GM23338 (cell line): ENCODE results near the gene UNC5C. TPM values are rescaled to one million over a fixed set of nuclear protein-coding genes. Genes with fewer than 3 reads are reported as not detected.

ENCODE experiments used
- ATAC-seq: fragments of 200-7000 bp; cut with Tn5 transposase; 3 replicates; pipeline ENCODE4 v1.9.1; 2020
- DNase-seq: peaks from one replicate; pipeline ENCODE4 v3.0.0-alpha.2; 2015; ENCODE audit warnings: low spot score
- H2AFZ ChIP-seq: fragments of 200-600 bp; sonication (generic); 2 replicates; pipeline ENCODE4 v1.8.0; 2016; ENCODE audit warnings: antibody characterized with exemption, mild to moderate bottlenecking, moderate library complexity
- H3F3A ChIP-seq: fragments of 200-600 bp; sonication (generic); replicated peaks from 2 replicates; pipeline ENCODE4 v1.8.0; 2017; ENCODE audit warnings: antibody characterized with exemption, mixed run types, low read depth
- H3K27ac ChIP-seq: fragments of 200-600 bp; sonication (generic); 2 replicates; pipeline ENCODE4 v1.6.1; 2016; ENCODE audit warnings: low read depth
- H3K27me3 ChIP-seq: fragments of 200-600 bp; sonication (generic); 2 replicates; pipeline ENCODE4 v1.8.0; 2016; ENCODE audit warnings: mild to moderate bottlenecking, mixed run types, moderate library complexity; ENCODE audit not compliant: insufficient read depth
- H3K36me3 ChIP-seq: fragments of 200-600 bp; sonication (generic); 2 replicates; pipeline ENCODE4 v1.8.0; 2016; ENCODE audit warnings: mild to moderate bottlenecking; ENCODE audit not compliant: insufficient read depth
- H3K4me1 ChIP-seq: fragments of 200-600 bp; sonication (generic); 2 replicates; pipeline ENCODE4 v1.8.0; 2016; ENCODE audit warnings: mild to moderate bottlenecking, moderate library complexity; ENCODE audit not compliant: insufficient read depth
- H3K4me2 ChIP-seq: fragments of 200-600 bp; sonication (generic); 2 replicates; pipeline ENCODE4 v1.7.1; 2017; ENCODE audit warnings: mixed run types
- H3K4me3 ChIP-seq: fragments of 200-600 bp; sonication (generic); 2 replicates; pipeline ENCODE4 v1.6.1; 2016; ENCODE audit warnings: mixed run types
- H3K79me2 ChIP-seq: fragments of 200-600 bp; sonication (generic); replicated peaks from 2 replicates; pipeline ENCODE4 v1.8.0; 2017; ENCODE audit warnings: mild to moderate bottlenecking; ENCODE audit not compliant: insufficient read depth
- H3K9me2 ChIP-seq: fragments of 200-600 bp; sonication (generic); 2 replicates; pipeline ENCODE4 v1.8.0; 2017; ENCODE audit not compliant: insufficient read depth
- H4K20me1 ChIP-seq: fragments of 200-600 bp; sonication (generic); replicated peaks from 2 replicates; pipeline ENCODE4 v1.8.0; 2017; ENCODE audit warnings: mild to moderate bottlenecking; ENCODE audit not compliant: insufficient read depth
- H3K27ac Mint-ChIP-seq: 2 replicates; pipeline ENCODE4 v1.8.0; 2020; ENCODE audit warnings: inconsistent platforms, mild to moderate bottlenecking, moderate library complexity, mixed read lengths
- H3K27me3 Mint-ChIP-seq: 3 replicates; pipeline ENCODE4 v1.8.0; 2022; ENCODE audit warnings: low read depth, mild to moderate bottlenecking, moderate library complexity, mixed read lengths, inconsistent platforms; ENCODE audit not compliant: insufficient read depth, poor library complexity
- H3K36me3 Mint-ChIP-seq: 3 replicates; pipeline ENCODE4 v1.8.0; 2021; ENCODE audit warnings: low read depth, mild to moderate bottlenecking, inconsistent platforms, moderate library complexity, mixed read lengths
- H3K4me1 Mint-ChIP-seq: 3 replicates; pipeline ENCODE4 v1.8.0; 2020; ENCODE audit warnings: mild to moderate bottlenecking, inconsistent platforms, mixed read lengths
- H3K4me3 Mint-ChIP-seq: 3 replicates; pipeline ENCODE4 v1.8.0; 2021; ENCODE audit warnings: moderate library complexity, mild to moderate bottlenecking, inconsistent platforms, mixed read lengths
- H3K9me3 Mint-ChIP-seq: 3 replicates; pipeline ENCODE4 v1.8.0; 2020; ENCODE audit warnings: moderate library complexity, mild to moderate bottlenecking, inconsistent platforms, mixed read lengths
- CREB1 ChIP-seq: fragments of 250-450 bp; sonication (Bioruptor Pico); IDR thresholded peaks from 2 replicates; pipeline ENCODE4 v1.5.0; 2020; ENCODE audit warnings: low read depth, mild to moderate bottlenecking, moderate library complexity
- CTCF ChIP-seq, 2 experiments: fragments of 200-600 bp in 1 of 2; sonication (generic) in 1 of 2; conservative IDR thresholded peaks; 2 replicates each; pipeline versions ENCODE4 v1.5.1 to v1.6.1; 2016 to 2017; ENCODE audit warnings: antibody characterized with exemption in 2 of 2, low read depth in 2 of 2, mild to moderate bottlenecking in 2 of 2, moderate library complexity in 1 of 2
- ETS1 ChIP-seq: IDR thresholded peaks from 2 replicates; pipeline ENCODE4 v1.6.1; 2016; ENCODE audit warnings: antibody characterized with exemption
- EZH2 ChIP-seq: fragments of 200-600 bp; sonication (generic); IDR thresholded peaks from one replicate; pipeline ENCODE4 v1.8.0; 2017; ENCODE audit warnings: antibody characterized with exemption, mild to moderate bottlenecking, low read depth; ENCODE audit not compliant: unreplicated experiment
- EZH2phosphoT487 ChIP-seq: fragments of 200-600 bp; sonication (generic); IDR thresholded peaks from one replicate; pipeline ENCODE4 v1.8.1; 2018; ENCODE audit warnings: antibody characterized with exemption; ENCODE audit not compliant: unreplicated experiment
- JUNB ChIP-seq: IDR thresholded peaks from one replicate; pipeline ENCODE4 v1.6.1; 2016; ENCODE audit warnings: antibody characterized with exemption; ENCODE audit not compliant: unreplicated experiment
- NANOG ChIP-seq: IDR thresholded peaks from 2 replicates; pipeline ENCODE4 v1.6.1; 2016; ENCODE audit warnings: antibody characterized with exemption, borderline replicate concordance
- POLR2AphosphoS5 ChIP-seq: IDR thresholded peaks from 2 replicates; pipeline ENCODE4 v1.6.1; 2016; ENCODE audit warnings: antibody characterized with exemption, low read depth
- REST ChIP-seq: IDR thresholded peaks from one replicate; pipeline ENCODE4 v1.6.1; 2018; ENCODE audit warnings: antibody characterized with exemption; ENCODE audit not compliant: unreplicated experiment
- STAT1 ChIP-seq: IDR thresholded peaks from one replicate; pipeline ENCODE4 v1.6.1; 2016; ENCODE audit warnings: antibody characterized with exemption; ENCODE audit not compliant: unreplicated experiment
- ZNF114 ChIP-seq: fragments of 250-450 bp; sonication (Bioruptor Pico); IDR thresholded peaks from 2 replicates; pipeline ENCODE4 v1.5.0; 2020; ENCODE audit warnings: mild to moderate bottlenecking, moderate library complexity
- ZNF331 ChIP-seq: fragments of 250-450 bp; sonication (Bioruptor Pico); IDR thresholded peaks from 2 replicates; pipeline ENCODE4 v1.5.0; 2020; ENCODE audit warnings: low read depth, mild to moderate bottlenecking, moderate library complexity
- polyA plus RNA-seq: library from polyadenylated mRNA; unstranded; fragments of >200 nt; fragmentation: Nextera tagmentation; extraction: Ambion mirVana; gene quantifications from 2 replicates; pipeline ENCODE4 v1.2.1, GENCODE V29; 2016
- total RNA-seq: library from RNA; depleted of rRNA; stranded (reverse); fragments of >200 nt; shearing (Covaris generic); gene quantifications from 2 replicates; pipeline ENCODE4 v1.2.3, GENCODE V29; 2014

The UNC5C gene
- total and polyA plus RNA-seq, 2 experiments from 2014 or later = 0.08 to 0.21 TPM

- no peak for TF ChIP-seq CTCF (conservative IDR thresholded peaks at IDR 0.05; ENCODE audit: low read depth in 2 of 2)
- no peak for TF ChIP-seq ZNF331
- TF ChIP-seq JUNB = no peak
- no peak for TF ChIP-seq NANOG
- TF ChIP-seq EZH2 = no peak
- no peak for TF ChIP-seq ETS1
- no peak for TF ChIP-seq POLR2AphosphoS5
- no peak for TF ChIP-seq REST
- TF ChIP-seq ZNF114 (CRISPR knock-in tag) = no peak
- no peak for TF ChIP-seq STAT1
- no peak for TF ChIP-seq CREB1 (CRISPR knock-in tag)
Measured at GRCh38 chr4:95162867-95163266, 385.9 kb downstream of the UNC5C start (continued).

GRCh38 chr4:95161781-95162469 lies 386.8 kb downstream of the UNC5C start:
- Mint-ChIP-seq H3K27ac (no peak overlapping the region), H3K4me1 (peaks cover 19% of the 10 kb centered on the region), H3K9me3 (no peaks in the 10 kb centered on the region; the same call in 2 of the 3 replicates), H3K36me3 (no peaks in the 10 kb centered on the region; the same call in 2 of the 3 replicates), H3K4me3 (no peak overlapping the region), H3K27me3 (no peaks in the 10 kb centered on the region)
- Histone ChIP-seq H3K27me3 (no peaks in the 10 kb centered on the region), H3K4me1 (0 out of 2 replicates have a peak, but pooled peaks cover 6% of the 10 kb centered on the region), H3K36me3 (no peaks in the 10 kb centered on the region), H3K9me2 (0 out of 2 replicates have a peak, but pooled peaks cover 3% of the 10 kb centered on the region), H3K27ac (no peak overlapping the region), H4K20me1 (no peaks in the 10 kb centered on the region), H3K79me2 (no peaks in the 10 kb centered on the region), H3F3A (no peaks in the 10 kb centered on the region), H3K4me3 (no peak overlapping the region), H2AFZ (no peak overlapping the region), H3K4me2 (no peak overlapping the region)
- TF ChIP-seq NANOG = no peak
- TF ChIP-seq ZNF114 (CRISPR knock-in tag) = no peak
- no peak for TF ChIP-seq ETS1
- no peak for TF ChIP-seq EZH2phosphoT487
- DNase-seq (no peak), ATAC-seq (no peak)
